ENCODE results near the gene TRIM10.

Gene TRIM10

DNA sequence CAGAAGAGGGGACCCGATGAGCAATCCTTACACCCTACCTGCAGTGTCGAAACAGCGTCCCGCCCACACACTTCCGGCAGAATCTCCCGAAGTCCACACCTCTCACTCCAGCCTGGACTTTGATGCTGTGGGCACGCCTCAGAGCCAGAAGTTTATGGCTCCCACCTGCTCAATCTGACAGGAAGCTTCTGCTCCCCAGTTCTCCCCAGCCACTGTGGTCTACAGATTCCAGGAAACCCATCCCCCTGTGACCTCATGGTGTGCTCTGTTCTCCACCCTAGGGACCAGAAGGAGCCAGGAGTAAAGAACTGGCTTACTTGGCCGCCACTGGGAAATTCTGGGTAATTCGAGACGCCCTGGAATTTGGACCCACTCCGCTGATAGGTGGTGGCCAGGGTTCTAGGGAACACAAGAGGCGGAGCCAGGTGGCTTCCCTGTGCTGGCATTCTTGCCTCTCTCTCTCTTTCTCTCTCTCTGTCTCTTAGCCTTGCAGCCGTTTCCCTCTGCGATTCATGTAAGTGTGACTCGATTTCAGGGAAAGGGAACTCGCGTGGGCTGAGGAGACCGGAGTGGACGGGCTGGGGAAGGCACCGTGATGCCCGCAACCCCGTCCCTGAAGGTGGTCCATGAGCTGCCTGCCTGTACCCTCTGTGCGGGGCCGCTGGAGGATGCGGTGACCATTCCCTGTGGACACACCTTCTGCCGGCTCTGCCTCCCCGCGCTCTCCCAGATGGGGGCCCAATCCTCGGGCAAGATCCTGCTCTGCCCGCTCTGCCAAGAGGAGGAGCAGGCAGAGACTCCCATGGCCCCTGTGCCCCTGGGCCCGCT, 2.3 kb upstream of the TRIM10 start, which contains the start of gene TRIM15:
Gene TRIM15 (plus strand): TSS at position 457 of the 828 bp plus-strand sequence. CDS start 139 bp downstream, at position 596.
- H3K9me3 ChIP-seq (replicated peaks; ENCODE audit: insufficient read depth, low read length): no peaks in the 10 kb centered on the region
- no peak for DNase-seq
- H3K9ac ChIP-seq (ENCODE audit: low read length): no peak within 1 kb of the TSS
- 0 out of 2 replicates have a peak, but pooled peaks cover 5% of the 10 kb centered on the region for H3K27me3 ChIP-seq (replicated peaks; ENCODE audit: insufficient read depth, low read length)
- no peak within 1 kb of the TSS for H3K27ac ChIP-seq (ENCODE audit: low read length)
- no peak within 1 kb of the TSS; the same call in 1 of the 2 replicates for H3K4me3 ChIP-seq (ENCODE audit: low read length)
- peaks cover under 1% of the 10 kb centered on the region; the same call in 1 of the 2 replicates for H3F3A ChIP-seq (ENCODE audit: insufficient read depth, low read length)
- no peaks in the 10 kb centered on the region for H3K4me1 ChIP-seq (ENCODE audit: low read length)
- H3K4me2 ChIP-seq (ENCODE audit: low read depth, low read length): peak within 1 kb of the TSS; percentile 22; the same call in 1 of the 2 replicates
- H2AFZ ChIP-seq (ENCODE audit: low read length): no peak within 1 kb of the TSS; the same call in 1 of the 2 replicates
- TF ChIP-seq, protein P1, sequence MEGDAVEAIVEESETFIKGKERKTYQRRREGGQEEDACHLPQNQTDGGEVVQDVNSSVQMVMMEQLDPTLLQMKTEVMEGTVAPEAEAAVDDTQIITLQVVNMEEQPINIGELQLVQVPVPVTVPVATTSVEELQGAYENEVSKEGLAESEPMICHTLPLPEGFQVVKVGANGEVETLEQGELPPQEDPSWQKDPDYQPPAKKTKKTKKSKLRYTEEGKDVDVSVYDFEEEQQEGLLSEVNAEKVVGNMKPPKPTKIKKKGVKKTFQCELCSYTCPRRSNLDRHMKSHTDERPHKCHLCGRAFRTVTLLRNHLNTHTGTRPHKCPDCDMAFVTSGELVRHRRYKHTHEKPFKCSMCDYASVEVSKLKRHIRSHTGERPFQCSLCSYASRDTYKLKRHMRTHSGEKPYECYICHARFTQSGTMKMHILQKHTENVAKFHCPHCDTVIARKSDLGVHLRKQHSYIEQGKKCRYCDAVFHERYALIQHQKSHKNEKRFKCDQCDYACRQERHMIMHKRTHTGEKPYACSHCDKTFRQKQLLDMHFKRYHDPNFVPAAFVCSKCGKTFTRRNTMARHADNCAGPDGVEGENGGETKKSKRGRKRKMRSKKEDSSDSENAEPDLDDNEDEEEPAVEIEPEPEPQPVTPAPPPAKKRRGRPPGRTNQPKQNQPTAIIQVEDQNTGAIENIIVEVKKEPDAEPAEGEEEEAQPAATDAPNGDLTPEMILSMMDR (IDR thresholded peaks at IDR 0.05; ENCODE audit: low read length): no peak
- no peak for TF ChIP-seq EZH2 (optimal IDR thresholded peaks at IDR 0.05; ENCODE audit: low read depth, low read length)
- no peak for TF ChIP-seq EZH2phosphoT487 (IDR thresholded peaks at IDR 0.05; ENCODE audit: low read length)
- no peaks in the 10 kb centered on the region for H3K79me2 ChIP-seq (ENCODE audit: low read length)
- H3K9me2 ChIP-seq (replicated peaks; ENCODE audit: insufficient read depth, low read length): no peaks in the 10 kb centered on the region
- H4K20me1 ChIP-seq (ENCODE audit: insufficient read depth, low read length): no peaks in the 10 kb centered on the region
- H3K36me3 ChIP-seq (replicated peaks; ENCODE audit: insufficient read depth, low read length): no peaks in the 10 kb centered on the region

DNA sequence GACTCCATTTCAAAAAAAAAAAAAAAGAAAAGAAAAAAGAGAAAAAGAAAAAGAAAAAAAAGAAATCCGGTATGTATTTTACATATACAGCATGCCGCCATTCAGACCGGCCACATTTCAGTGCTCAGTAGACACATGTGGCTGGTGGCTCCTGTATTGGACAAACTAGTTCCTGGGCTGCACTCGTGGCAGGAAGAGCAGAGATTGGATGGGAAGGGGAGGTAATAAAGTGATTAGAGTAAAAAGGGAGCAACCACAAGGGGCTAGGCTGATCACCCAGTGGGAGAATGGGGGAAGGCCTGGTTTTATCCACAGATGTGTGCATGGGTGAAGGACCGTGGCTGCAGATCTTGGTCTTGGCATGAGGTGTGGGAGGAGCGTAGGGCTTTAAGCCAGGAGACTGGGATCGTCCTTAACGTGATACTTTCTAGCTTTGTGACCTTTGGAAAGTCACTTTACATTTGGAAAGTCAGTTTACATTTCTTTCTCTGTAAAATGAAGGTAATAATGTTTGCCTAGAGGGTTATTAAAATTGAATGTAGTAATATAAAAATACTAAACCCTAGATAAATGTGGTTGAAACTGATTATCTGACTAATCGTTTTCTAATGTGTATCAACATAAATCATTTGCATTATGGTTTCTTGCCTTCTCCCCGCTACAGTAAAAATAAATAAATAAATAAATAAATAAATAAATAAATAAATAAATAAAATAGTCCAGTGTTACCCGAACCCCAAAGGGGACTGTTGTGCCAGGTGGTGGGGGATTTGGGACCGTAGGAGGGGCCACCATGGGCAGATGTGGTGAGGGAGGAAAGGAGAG, 1.5 kb upstream of the TRIM10 start:
- TF ChIP-seq EZH2phosphoT487 (IDR thresholded peaks at IDR 0.05; ENCODE audit: low read length): no peak
- TF ChIP-seq EZH2 (optimal IDR thresholded peaks at IDR 0.05; ENCODE audit: low read depth, low read length): no peak
- TF ChIP-seq, protein P1 (IDR thresholded peaks at IDR 0.05; ENCODE audit: low read length): no peak
- H3K27ac ChIP-seq (ENCODE audit: low read length): no peak overlapping the region
- H3K9ac ChIP-seq (ENCODE audit: low read length): no peak overlapping the region
- DNase-seq: no peak
- H3K9me3 ChIP-seq (replicated peaks; ENCODE audit: insufficient read depth, low read length): no peaks in the 10 kb centered on the region
- H3K27me3 ChIP-seq (replicated peaks; ENCODE audit: insufficient read depth, low read length): 0 out of 2 replicates have a peak, but pooled peaks cover 5% of the 10 kb centered on the region
- H3K4me3 ChIP-seq (ENCODE audit: low read length): no peak overlapping the region; the same call in 1 of the 2 replicates
- H2AFZ ChIP-seq (ENCODE audit: low read length): no peak overlapping the region
- peak overlapping the region; percentile 22; the same call in 1 of the 2 replicates for H3K4me2 ChIP-seq (ENCODE audit: low read depth, low read length)
- H3F3A ChIP-seq (ENCODE audit: insufficient read depth, low read length): peaks cover 4% of the 10 kb centered on the region; the same call in 1 of the 2 replicates
- no peaks in the 10 kb centered on the region for H3K79me2 ChIP-seq (ENCODE audit: low read length)
- H3K36me3 ChIP-seq (replicated peaks; ENCODE audit: insufficient read depth, low read length): no peaks in the 10 kb centered on the region
- peaks cover 5% of the 10 kb centered on the region; the same call in 1 of the 2 replicates for H3K4me1 ChIP-seq (ENCODE audit: low read length)
- H3K9me2 ChIP-seq (replicated peaks; ENCODE audit: insufficient read depth, low read length): no peaks in the 10 kb centered on the region
- H4K20me1 ChIP-seq (ENCODE audit: insufficient read depth, low read length): no peaks in the 10 kb centered on the region

DNA sequence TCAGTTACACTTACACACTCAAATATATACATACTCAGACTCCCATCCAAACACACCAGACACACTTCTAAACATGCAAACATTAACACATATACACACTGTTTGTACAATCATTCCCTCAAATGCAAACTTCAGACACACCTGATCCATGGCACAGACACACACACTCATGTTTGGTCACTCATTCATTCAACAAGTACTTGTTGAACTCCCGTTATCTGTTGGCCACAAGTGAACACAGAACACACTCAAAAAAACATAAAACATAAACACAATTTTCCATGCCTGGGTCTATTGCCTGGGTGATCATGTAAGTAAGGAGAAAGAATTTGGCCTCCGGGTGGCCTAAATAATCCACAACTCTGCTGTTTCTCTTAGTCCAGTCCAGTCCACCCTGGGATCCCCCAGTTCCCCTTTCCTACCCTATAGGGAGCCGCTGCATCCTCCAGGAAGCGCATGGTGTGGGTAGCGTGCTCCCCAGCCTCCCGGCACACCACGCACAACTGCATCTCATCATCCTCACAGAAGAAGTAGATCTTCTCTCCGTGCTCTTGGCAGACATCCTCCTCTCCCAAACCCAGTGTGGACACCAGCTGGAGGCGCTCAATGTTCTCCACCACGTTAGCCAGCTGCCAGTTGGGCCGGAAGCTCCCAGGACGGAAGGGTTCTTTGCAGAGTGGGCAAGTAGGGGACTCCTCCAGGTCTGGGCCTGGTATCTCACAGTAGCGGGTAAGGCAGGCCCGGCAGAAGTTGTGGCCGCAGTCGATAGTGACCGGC, 815 bp downstream of the TRIM10 start:
- no peaks in the 10 kb centered on the region for H3K36me3 ChIP-seq (replicated peaks; ENCODE audit: insufficient read depth, low read length)
- no peaks in the 10 kb centered on the region for H4K20me1 ChIP-seq (ENCODE audit: insufficient read depth, low read length)
- peaks cover 4% of the 10 kb centered on the region; the same call in 1 of the 2 replicates for H3F3A ChIP-seq (ENCODE audit: insufficient read depth, low read length)
- H3K27ac ChIP-seq (ENCODE audit: low read length): no peak overlapping the region
- no peak overlapping the region for H3K4me3 ChIP-seq (ENCODE audit: low read length)
- no peaks in the 10 kb centered on the region for H3K9me3 ChIP-seq (replicated peaks; ENCODE audit: insufficient read depth, low read length)
- no peaks in the 10 kb centered on the region for H3K79me2 ChIP-seq (ENCODE audit: low read length)
- H3K4me2 ChIP-seq (ENCODE audit: low read depth, low read length): no peak overlapping the region
- no peaks in the 10 kb centered on the region for H3K9me2 ChIP-seq (replicated peaks; ENCODE audit: insufficient read depth, low read length)
- no peak for TF ChIP-seq EZH2 (optimal IDR thresholded peaks at IDR 0.05; ENCODE audit: low read depth, low read length)
- TF ChIP-seq, protein P1 (IDR thresholded peaks at IDR 0.05; ENCODE audit: low read length): no peak
- no peak for TF ChIP-seq EZH2phosphoT487 (IDR thresholded peaks at IDR 0.05; ENCODE audit: low read length)
- 0 out of 2 replicates have a peak, but pooled peaks cover 7% of the 10 kb centered on the region for H3K27me3 ChIP-seq (replicated peaks; ENCODE audit: insufficient read depth, low read length)
- no peak overlapping the region for H2AFZ ChIP-seq (ENCODE audit: low read length)
- H3K9ac ChIP-seq (ENCODE audit: low read length): no peak overlapping the region
- DNase-seq: no peak
- H3K4me1 ChIP-seq (ENCODE audit: low read length): peaks cover 5% of the 10 kb centered on the region; the same call in 1 of the 2 replicates

All from MM.1S (cell line).